ELF-1 (cell line): ENCODE measurements around the gene PRORP.
"Not testable (repeated sequence)": the region's sequence is repeated elsewhere in the genome, so short reads cannot be mapped to it uniquely, and the experiment has no call there.

ENCODE experiments used
- DNase-seq: peaks from one replicate; pipeline ENCODE4 v3.0.0-alpha.2; 2016; ENCODE audit warnings: low read depth, low spot score

The PRORP gene

GRCh38 chr14:35121887-35122695, at the start of gene PRORP, which contains the start of gene PPP2R3C:
Gene PRORP, plus strand, starts transcription at chr14:35122552. Its CDS starts 694 bp downstream, at chr14:35123246.
Gene PPP2R3C, minus strand, starts transcription at chr14:35121990. Its CDS starts 31 bp downstream, at chr14:35121959.
- DNase-seq, result peak; percentile 98

DNA sequence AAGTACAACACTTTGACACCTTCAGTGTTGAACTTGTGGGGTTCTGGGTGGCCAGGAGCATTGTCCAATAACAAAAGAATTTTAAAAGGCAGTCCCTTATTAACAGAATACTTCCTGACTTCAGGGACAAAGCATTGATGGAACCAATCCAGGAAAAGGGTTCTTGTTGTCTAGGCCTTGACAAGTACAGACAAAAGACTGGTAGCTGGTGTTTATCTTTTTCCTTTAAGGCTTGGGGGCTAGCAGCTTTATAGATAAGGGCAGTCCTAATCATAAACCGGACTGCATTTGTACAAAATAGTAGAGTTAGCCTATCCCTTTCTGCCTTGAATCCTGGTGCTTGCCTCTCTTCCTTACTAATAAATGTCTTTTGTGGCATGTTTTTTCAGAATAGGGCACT, 48.9 kb upstream of the PRORP start:
- no peak for DNase-seq

DNA sequence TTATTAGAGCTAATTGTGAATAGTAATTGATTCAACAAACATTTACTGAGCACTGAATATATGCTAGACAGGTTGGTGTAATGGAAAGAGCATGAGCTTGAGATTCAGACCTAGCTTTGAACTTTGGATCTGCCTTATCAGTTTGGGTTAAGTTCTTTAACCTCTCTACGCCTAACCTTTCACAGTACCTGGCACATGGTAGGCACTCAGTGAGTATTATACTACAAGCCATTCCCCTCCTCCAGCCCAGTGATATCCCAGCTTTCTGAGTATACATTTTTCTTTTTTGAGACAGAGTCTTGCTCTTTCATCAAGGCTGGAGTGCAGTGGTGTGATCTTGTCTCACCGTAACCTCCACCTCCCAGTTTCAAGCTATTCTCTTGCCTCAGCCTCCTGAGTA, 44.3 kb upstream of the PRORP start:
- DNase-seq, result no peak

DNA sequence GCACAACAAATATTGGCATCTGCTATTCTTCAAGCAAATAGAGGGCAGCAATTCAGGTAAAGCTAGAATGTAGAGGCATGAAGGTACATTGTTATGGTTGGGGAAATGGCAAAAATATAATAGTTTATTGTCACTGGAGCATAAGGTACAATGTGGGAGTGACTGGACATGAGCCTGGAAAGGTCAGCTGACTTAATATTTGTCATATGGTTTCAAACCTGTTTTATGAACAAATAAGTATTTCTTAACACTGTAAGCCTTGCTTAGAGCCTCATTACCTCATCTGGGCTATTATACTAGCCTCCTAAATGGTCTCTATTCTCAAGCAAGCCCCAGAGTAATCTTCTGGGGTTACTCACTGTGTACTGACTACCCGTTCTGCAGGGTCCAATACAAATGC, 42.6 kb upstream of the PRORP start:
- no peak for DNase-seq

- no peak for DNase-seq
Measured at GRCh38 chr14:35083530-35084150, 38.7 kb upstream of the PRORP start.

DNA sequence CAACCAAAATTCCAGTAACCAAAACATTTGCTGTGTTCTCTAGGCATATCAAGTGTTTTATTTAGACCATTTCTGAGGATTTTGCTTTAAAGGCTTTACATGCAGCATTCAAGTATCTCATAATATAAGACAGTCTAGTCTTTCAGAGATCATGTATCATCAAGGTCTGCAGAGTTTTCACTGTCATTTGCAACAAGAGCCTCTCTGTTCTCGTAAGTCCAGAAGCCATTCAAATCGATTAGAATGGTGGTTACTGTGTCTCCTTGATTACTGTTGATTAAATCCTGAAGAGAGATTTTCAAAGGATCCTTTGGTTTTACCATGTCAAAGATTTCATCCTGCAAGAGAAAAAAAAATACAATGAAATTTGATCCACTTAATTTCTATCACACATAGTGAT, 36.9 kb upstream of the PRORP start:
- DNase-seq, result no peak

DNA sequence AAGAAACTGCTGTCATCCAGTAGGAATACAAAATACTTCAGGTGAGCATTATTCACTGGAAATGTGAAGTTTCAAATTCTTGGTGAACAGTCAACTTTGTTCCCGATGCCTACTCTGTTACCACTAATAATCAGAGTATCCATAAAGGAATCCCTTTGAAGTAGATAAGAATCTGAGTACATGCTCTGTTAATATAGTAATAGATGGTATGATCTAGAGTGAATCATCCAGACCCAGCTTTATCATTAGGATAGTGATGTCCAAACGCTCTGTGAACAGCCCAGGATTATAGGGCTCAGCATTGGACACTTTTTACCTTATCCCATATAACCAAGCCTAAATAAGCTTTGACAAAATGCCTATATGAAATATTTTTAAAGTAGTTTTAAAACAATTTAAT, 33.8 kb upstream of the PRORP start:
- DNase-seq, result no peak

GRCh38 chr14:35094645-35095044, 27.7 kb upstream of the PRORP start:
- not testable (repeated sequence) for DNase-seq

GRCh38 chr14:35107866-35108265, 14.5 kb upstream of the PRORP start:
- no peak for DNase-seq

GRCh38 chr14:35112641-35113040, 9.7 kb upstream of the PRORP start:
- peak; percentile 30 for DNase-seq

- peak; percentile 66 for DNase-seq
Measured at GRCh38 chr14:35113308-35113950, 8.9 kb upstream of the PRORP start.

DNA sequence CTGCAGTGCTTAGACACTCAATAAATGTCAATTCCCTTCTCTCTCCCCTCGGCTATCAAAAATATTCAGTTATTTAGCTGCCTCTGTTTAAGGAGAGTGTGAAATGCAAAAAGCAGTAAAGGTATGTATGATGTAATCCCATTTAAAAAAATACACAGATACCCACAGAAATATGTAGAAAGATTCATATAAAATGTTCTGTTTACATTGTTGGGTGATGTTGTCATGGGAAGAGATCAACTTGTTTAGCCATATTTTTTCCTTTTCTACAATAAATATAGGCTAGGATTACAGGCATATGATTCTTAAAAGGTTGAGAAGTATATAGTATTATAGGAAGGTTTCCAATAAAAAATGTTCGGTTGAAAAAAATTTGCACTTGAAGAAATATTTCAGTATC, 8.3 kb upstream of the PRORP start:
- DNase-seq, result no peak

DNA sequence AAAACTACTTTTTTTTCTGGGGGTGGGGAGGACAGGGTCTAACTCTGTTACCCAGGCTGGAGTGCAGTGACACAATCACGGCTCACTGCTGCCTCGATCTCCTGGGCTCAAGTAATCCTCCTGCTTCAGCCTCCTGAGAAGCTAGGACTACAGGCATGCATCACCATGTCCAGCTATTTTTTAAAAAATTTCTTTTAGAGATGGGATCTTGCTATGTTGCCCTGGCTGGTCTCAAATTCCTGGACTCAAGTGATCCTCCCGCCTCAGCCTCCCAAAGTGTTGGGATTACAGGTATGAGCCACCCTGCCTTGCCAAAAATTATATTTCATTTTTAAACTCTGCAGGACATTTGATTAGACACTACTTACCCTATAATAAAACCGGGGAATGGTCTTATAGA, 6.1 kb upstream of the PRORP start:
- no peak for DNase-seq

DNA sequence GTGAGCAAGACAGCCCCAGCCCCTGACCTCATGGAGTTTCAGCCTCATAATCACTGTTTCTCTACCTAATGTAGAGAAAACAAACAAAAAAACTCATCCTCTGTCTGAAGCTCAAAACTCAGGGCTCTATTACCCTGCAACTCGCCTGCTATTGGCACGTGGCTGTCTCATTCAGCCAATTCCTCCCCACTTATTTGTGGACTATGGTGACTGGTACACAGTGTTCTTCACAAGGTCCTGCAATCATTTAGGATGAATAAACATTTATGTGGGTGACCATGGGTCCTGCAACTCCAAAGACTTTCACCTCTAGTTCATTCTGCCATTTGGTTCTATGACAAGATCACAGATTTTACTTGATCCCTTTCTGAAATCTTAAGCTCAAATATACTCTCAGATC, 5.2 kb upstream of the PRORP start:
- no peak for DNase-seq

DNA sequence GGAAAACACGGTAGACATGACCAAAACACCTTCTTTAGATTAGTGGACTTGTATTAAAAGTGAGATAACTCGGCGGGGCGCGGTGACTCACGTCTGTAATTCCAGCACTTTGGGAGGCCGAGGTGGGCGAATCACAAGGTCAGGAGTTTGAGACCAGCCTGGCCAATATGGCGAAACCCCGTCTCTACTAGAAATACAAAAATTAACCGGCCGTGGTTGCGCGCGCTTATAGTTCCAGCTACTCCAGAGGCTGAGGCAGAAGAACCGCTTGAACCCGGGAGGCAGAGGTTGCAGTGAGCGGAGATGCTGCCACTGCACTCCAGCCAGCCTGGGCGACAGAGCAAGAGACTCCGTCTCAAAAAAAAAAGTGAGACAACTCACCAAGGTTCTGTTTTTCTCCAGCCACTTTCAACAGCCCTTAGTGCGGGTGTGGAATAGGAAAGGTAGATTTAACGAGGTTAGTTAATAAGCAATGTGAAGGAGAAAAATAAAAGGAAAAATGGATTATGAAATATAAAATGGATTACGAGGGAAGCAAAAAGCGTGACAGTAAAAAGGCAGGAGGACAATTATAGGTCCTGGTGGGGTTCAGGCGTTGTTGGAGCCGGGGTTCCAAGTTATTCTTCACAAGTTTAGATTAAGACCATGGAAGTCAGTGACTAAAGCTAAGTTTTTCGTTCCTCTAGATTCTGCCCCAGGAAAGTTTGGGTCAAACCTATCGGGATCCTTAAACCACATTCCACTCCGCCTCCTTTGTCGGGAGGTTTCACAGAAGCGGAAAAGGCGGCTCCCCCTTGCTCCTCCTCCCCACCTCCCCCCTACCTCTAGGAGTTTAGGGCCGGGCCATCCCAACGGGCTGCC, 1.1 kb upstream of the PRORP start:
- DNase-seq, result peak; percentile 57

DNA sequence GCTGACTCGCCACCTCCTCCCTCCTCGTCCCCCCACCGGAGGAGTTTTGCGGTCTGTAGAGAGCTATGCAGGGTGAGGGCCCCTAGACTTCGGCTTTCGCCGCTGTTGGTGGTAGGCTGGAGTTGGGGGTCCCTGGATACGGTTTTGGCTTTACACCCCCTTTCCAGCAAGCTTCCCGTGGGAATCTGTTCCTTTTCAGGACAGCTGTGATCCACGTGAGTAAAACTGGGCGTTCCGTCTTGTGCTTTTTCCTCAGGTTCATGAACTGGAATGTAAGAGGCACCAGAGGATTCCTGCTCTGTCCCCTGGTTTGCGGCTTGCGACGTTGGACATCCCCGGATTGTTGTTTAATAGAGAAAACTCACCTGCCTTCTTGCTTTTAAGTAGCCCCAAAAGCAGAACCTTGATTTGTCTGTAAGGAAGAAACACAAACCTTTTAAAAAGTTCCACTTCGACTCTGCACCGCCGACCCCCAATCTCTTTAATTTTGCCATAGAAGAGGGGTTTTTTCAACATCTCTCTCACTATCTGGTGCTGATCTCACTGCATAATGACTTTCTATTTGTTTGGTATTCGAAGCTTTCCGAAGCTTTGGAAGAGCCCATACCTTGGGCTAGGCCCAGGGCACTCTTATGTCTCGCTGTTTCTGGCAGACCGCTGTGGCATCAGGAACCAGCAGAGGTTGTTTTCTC, 490 bp downstream of the PRORP start:
- DNase-seq, result peak; percentile 77

GRCh38 chr14:35123388-35123703, 994 bp downstream of the PRORP start:
- DNase-seq, result no peak

DNA sequence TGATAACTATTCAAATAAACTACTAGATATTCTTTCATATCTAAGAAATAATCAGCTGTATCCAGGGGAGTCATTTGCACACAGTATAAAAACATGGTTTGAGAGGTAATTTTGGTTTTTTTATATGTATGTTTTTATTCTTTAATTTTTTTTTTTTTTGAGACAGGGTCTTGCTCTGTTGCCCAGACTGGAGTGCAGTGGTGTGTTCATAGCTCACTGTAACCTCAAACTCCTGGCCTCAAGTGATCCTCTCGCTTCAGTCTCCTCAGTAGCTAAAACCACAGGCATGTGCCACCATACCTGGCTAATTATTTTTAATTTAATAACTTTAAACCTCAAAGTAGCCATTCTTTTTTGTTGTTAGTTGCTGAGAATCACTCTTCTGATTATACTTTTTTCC, 1.8 kb downstream of the PRORP start:
- DNase-seq, result no peak

DNA sequence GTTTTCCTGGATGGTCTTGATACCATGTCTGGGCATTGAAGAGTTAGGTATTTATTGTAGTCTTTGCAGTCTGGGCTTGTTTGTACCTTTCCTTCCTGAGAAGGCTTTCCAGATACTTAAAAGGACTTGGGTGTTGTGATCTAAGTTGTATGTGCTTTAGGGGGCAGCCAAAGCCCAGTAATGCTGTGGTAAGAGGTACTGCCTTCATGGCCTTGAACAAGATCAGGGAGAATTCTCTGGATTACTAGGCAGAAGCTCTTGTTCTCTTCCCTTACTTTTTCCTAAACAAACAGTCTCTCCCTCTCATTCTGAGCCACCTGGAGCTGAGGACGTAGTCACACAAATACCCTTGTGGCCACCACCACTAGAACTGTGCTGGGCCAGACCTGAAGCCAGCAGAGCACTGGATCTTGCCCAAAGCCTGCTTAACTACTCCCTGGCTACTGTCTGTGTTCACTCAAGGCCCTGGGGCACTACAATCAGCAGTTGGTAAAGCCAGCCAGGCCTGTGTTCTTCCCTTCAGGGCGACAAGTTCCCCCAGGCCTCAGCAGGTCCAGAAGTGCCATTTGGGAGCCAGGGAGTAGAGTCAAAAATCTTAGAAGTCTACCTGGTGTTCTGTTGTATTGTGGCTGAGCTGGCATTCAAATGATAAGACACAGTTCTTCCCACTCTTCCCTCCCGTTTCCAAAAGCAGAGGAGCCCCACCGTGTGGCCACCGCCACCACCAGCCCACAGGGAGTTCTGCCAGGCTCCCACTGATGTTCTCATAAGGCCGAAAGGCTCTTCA, 11.4 kb downstream of the PRORP start:
- DNase-seq, result peak; percentile 60

DNA sequence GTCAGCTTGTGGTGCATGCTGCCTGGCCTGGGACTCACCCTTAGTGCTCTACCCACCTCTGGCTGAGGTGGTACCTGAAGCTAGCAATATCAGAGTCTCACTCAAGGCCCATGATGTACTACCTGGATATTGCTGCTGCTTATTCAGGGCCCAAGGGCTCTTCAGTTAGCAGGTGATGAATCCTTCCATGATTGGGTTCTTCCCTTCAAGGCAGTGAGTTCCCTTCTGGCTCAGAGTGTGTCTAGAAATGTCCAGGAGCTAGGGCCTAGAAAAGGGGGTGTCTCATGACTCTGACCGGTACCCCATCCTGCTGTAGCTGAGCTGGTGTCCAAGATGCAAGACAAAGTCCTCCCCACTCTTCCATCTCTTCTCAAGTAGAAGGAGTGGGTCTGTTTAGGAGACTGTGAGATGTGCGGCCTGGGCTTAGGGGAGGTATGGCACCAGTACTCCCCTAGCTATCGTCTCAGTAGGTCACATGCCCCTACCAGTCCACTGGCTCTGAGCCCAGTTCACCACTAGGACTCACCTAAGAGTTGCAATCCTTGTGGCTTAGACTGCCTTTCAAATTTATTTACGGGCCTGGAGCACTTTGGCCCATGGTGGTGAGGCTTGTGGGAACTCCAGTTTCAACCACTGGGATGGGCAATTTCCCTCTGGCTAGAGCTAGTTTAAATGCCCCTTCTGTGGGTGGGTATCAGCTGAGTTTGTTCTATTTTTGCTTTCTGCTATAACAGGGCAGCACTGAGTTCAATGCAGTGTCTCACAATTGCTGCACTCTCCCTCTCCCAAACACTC, 12.2 kb downstream of the PRORP start:
- DNase-seq, result no peak
